A172 (cell line): ENCODE results near the gene SPPL2C. TPM values are rescaled to one million over a fixed set of nuclear protein-coding genes. Genes with fewer than 3 reads are reported as not detected.

ENCODE experiments used
- DNase-seq: peaks from one replicate; pipeline ENCODE4 v3.0.0-alpha.2; 2015; ENCODE audit warnings: low spot score
- total RNA-seq: library from RNA; depleted of rRNA; stranded (reverse); fragments of >200 nt; shearing (Covaris generic); gene quantifications from 2 replicates; pipeline ENCODE4 v1.2.3, GENCODE V29; 2014

Gene SPPL2C
- total RNA-seq, 1 experiment from 2014 or later = not detected

DNA sequence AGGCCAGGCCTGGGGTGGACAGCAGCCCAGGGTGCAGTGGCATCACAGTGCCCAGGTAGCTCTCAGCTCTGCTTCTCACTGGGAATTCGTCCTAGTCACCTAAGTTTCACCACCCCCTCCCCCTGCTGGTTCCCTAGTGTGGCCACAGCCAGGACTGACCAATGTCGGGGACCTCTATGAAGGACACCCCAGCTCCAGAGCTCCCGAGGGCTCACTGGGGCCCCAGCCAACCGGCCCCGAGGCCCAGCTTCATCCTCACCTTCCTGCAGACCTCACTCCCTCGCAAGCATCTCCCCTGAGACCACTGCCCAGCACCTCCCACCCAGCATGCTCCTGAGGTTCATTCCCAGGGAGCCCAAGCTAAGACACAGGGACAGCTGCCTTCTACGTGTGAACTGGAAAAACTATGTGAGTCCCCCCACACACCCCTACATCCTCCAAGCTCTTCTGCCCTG, 4.9 kb downstream of the SPPL2C start:
- no peak for DNase-seq

DNA sequence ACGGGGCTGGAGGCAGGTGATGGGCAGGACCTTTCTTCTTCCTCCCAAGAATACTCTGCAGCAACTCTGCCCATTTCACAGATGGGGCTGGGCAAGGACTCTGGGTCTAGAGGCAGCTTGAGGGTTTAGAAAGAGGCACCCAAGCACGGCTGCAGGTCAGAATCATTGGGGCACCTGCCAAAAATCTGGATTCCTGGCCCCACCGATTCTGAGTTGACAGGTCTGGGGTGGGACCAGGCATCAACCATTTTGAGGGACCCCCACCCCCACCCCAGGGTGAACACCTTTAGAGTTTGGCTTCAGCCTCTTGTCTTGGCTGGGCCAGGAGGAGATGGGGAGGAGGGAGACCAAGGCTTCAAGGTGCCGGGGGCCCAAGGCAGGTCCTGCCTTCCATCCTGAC, 5.3 kb downstream of the SPPL2C start:
- DNase-seq = no peak

DNA sequence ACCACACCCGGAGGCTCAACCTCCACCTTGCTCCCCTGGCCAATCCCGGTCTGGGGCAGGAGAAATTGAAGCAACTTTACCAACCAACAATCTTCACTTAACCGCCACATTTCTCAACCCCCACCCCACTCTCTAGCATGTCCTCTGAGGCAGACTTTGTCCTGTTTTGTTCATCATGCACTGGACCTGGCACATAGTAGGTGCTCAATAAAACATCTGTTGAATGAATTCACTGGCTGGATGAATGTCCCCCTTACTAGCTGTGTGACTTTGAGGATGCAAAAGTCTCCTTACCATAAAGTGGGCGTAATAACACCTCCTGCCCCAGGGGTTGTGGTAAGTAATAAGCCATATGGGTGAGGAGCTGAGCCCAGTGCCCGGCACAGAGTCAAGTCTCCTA, 5.8 kb downstream of the SPPL2C start:
- no peak for DNase-seq

DNA sequence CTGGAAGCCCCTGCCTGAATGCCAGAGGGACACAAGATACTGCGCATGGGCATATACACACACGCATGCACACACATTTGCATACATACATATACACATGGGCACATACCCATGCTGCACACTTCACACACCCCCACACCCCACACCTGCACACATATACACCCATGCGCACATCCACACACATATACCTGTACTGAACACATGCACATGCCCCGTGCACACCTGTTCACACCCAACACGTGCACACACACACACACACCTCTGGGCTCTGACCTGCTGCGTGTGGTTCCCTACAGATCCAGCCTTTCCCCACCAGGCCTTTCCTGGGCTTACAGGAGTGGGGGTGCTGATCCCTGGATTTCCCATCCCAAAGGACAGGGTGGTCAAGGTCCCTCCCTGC, 6.3 kb downstream of the SPPL2C start:
- DNase-seq = no peak

DNA sequence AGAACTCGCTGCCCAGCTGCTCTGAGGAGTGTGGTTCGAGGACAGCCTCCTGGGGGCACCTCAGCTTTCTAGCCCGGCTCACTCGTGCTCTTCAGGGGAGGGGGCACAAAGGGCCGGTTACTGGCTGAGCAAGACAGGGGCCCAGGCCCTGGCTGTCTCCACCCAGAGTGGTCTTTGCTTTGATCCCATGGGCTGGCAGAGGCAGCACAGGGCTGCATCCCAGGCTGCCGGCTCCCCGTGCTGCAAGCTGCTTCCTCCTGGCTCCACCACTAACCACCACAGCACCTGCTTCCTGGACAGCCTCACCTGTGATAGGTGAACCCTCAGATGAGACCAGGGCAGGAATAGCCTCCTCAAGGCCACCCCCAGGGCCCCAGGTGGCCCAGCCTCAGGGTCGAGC, 6.8 kb downstream of the SPPL2C start:
- DNase-seq = no peak

DNA sequence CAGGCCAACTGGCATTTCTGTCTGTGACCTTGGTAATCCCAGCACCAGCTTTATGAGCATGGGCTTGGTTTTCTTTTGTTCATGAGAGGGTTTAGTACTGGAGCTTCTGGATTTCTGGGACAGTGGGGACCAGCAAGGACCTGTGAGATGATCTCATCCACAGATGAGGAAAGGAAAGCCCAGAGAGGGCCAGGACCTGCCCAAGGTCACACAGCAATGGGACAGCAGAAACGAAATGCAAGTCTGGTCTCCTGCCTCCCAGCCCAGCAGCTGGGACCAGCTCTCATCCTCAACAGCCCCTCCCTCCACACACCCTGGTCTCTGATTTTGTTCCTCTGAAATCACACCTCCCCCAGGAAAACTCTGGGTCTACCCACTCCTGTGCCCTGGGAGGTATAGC, 7.2 kb downstream of the SPPL2C start:
- DNase-seq = no peak

DNA sequence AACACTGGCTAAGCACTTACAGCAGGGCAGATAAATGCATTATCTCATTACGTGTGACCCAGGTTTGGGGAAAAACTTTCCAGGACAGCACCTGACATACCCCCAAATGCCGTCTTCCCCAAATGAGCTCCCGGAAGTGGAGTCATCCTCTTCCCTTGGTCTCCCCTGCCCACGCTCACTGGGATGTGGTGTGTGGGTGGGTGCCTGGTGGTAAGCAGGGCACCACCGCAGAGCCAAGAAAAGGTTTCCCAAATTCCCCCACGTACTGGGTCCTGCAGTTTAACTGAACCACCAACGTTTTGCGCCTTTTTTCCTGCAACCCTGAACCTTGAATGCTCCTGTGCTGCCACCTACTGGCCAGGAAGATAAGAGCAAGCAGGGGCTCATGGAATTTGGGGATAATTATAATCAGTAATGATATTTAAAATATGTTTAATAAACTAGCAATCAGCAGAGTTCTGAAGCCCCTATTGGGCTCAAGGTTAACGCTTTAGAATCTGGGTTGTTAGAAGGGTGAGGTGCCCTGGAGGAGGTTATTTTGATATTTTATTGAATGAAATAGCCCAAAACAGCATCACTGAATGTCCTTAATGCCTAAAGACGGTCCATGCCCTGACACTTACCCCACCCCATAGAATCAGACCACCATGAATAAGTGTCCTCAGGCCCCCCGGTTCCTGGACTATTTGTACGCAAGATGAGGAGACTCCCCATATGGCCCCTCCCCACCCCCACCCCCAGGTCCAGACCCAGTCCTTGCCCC, 8.0 kb downstream of the SPPL2C start:
- DNase-seq = peak; percentile 45

DNA sequence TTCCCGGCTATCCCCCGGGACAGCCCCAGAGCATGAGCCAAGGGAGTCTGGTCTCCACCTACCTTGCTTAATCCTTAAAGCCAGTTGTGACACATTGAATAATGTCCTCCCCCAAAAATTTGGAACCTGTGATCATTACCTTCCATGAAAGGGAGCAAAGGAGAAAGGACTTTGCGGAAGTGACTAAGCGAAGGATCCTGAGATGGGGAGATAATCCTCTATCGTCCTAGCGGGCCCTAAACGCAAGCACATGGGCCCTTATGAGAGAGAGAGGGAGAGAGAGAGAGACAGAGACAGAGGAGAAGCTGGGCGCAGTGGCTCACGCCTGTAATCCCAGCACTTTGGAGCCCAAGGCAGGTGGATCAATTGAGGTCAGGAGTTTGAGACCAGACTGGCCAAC, 9.5 kb downstream of the SPPL2C start:
- DNase-seq = no peak

DNA sequence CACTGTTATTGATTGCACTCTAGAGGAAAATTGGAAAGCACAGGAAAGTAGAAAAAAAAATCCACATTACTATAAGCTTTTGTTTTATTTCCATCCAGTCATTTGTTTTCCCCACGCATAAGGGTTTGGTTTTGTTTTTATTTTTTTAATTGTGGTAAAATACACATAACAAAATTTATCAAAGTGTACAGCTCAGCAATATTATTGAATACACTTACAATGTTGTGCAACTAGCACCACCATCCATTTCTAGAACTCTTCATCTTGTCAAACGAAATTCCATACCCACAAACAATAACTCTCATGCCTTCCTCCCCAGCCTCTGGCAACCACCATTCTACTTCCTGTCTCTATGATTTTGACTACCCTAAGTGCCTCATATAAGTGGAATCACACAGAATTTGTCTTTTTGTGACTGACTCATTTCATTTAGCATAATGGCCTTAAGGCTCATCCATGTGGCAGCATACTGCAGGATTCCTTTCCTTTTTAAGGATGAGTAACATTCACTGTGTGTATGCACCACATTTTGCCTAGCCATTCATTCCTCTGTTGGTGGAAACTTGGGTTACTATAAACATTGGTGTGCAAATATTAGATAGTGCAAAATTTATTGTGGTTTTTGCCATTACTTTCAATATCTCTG, 11.1 kb downstream of the SPPL2C start:
- peak; percentile 13 for DNase-seq

DNA sequence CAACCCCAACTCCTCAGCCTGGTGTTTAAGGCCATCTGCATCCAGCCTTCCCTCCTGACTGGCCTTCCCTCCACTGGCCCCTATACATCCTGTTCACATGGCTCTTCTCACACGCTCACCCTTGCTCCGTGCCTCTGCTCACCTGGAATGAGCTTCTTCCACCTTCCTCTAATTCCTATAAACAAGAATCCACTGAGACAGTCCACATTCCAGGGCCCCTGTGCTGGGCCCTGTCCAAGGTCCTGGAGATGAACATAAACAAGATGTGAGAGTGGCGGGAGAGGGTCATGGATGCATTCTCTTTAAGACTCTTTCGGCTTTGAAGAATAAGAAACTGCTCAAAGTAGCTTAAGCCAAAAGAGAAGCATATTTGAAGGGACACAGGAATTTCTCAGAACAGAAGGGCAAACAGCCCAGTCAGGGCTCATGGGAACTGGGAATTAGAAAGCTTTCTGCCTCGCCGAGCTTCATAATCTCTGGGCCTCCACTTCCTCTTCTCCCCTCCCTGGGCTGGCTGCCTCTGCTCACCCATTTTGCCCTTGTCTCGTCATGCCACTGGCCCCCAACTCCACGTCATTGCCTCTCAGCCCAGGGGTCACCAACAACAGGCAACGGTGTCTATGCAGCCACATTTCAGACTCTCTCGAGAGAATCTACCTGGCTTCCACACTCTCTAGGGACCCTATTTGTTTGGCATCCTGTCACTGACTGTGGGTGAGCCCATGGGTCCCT, 13.5 kb downstream of the SPPL2C start:
- DNase-seq = peak; percentile 37

DNA sequence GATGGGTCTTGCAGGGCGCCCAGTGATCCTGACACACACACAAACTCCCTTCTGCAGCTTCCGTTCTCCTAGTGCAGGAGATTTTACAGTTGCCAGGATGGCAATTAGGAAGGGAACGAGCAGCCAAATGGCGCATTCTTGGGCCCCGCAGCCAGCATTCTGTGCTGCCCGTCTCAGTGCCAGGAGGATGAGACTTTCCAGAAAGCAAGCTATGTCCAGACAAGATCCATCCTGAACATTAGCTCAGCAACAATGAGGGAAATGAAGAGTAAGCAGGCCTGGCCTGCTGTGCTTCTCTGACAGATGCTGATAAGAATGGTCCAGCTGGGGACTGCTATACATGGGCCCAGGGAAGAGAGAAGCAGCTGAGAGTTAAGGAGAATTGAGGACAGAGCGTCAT, 16.5 kb downstream of the SPPL2C start:
- DNase-seq = no peak

DNA sequence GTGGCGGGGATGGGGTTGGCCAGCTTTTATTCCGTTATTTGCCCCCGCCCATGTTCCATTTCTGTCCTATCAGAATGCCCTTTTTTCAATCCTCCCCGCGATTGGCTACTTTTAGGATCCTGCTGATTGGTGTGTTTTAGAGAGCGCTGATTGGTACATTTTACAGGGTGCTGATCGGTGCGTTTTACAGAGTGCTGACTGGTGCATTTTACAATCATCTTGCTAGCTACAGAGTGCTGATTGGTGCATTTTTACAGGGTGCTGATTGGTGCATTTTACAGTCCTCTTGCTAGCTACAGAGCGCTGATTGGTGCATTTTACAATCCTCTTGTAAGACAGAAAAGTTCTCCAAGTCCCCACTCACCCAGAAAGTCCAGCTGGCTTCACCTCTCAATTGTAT, 17.4 kb downstream of the SPPL2C start:
- DNase-seq = peak; percentile 18

DNA sequence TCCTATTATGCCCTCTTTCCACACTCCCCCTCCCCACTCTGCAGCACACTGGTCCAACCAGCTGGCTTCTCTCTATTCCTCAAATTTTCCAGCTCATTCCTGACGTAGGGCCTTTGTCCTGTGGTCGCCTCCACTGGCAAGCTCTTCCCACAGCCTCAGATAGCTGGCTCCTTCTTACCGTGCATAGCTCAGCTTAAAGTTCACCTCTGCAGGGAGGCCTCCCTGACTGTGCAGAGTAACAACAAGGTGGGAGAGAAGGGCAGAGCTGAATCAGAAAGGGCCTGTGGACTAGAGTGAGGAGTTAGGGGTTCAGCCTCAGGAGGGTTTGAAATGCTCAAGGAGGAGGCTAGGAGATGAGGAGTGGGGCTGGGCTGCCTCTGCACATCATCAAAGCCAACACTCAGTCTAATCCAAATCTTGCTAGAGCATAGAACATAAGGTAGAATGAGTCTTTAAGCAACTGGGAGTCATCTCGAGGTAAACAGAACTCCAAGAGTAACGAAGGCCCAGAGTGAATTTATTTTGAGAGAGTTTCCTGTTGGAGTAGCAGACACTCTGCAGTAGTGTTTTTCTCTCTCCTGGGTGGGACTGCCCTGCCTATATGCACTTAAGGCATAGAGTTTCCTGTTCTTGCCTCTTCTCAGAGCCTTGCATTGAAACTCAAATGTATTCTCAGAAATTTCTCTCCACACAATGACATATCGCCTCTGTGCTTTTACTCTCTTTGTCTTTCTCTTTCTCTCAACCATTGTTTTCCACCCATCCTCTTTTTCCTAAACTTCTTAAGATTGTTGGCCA, 19.4 kb downstream of the SPPL2C start:
- no peak for DNase-seq

DNA sequence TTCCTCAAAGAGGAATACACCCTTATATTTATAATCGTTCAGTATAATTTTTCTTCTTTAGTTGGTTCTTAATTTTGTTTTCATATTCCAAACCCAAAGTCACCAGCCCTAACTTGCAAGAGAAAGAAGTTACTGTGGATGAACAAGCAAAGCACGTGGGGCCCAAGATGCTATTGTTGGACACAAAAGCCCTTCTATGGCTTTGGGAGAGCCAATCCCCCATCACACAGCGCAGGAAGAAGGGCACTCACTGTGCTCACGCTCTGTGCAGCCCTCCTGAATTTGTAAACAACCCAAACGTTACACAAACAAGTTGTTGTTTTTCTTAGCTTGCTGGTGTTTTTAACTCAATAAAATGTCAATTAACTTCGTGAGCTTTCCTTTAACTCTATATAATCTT, 22.5 kb downstream of the SPPL2C start:
- DNase-seq = no peak

DNA sequence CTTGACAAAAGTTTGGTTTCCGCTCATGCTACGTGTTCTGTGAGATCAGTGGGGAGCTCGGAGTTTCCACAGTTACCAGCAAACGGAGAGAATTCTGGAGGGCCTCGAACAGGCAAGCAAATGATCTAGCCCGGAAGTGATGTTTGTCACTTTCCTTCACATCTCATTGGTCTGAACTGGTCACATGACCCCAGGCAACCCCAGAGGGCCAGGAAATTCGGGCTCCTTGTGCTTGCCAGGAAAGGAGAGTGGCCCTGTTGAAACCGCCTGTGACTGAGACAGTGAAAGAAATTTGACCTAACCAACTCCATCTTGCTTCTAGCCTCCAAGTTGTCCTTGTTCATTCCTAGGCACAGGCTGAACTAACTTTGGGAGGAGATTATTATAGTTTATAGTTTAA, 23.0 kb downstream of the SPPL2C start:
- no peak for DNase-seq

DNA sequence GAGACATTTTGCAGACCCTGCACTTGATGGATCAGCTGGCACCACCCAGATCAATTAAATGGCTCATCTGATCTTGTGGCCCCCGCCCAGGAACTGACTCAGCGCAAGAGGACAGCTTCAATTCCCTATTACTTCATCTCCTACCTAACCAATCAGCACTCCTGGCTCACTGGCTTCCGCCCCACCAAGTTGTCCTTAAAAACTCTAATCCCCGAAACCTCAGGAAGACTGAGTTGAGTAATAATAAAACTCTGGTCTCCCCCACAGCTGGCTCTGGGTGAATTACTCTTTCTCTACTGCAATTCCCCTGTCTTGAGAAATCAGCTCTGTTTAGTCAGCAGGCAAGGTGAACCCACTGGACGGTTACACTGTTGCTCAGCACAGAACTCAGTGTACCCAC, 23.6 kb downstream of the SPPL2C start:
- peak; percentile 31 for DNase-seq

DNA sequence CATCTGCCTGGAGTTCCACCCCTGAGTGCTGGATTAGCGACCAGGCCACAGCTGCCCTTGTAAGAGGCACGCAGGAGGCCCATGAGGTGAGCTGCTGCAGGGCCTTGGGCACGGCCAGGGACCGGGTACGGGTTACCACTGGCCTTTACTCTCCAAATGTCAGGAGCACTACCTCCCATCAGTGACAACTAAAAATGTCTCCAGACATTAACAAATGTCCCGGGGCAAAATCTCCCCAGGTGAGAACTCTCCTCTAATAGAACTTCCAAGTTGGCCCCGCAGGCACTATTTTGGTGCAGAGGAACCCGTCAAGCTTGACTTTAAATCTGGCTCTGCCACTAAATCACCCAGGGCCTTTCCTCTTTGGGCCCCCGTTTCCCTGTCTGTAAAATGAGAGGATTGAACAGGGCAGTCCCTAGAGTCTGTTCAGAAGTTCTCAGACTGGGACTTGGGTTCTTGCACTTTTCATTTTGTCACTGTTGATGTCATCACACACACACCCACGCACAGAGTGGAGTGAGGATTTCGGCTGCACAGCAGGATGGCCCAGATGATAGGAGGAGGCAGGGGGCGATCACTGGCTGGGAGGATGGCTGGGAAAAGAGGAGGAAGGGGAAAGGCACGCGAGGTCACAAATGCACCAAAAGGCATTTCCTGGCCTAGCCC, 25.1 kb downstream of the SPPL2C start:
- no peak for DNase-seq

DNA sequence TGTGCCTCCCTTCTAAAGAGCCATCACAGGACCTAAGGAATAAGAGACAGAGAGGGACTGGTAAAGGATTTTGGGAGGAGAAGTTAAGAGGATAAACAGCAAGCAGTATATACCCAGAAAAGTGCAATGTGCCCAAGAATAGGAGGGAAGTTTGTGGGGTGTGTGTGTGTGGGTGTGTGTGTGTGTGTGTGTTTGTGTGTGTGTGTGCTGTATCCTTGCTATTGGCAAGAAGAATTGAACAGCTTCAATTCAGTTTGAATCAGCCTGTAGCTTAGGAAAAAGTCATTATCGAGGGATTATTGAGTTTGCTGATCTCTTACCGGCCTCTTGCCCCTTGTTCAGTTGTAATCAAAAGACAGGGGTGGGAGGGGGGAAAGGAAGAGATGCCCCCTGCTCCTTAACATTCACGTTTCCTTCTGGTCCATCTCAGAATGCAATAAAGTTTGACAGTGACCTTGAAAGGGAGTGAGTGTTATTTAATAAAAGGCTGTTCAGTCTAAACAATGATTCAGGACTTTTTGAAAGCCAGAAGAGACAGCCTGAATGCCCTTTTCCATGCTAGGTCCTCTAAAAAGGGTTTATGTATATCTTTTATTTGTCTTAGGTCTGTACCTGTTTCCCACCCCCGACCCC, 25.8 kb downstream of the SPPL2C start:
- no peak for DNase-seq

DNA sequence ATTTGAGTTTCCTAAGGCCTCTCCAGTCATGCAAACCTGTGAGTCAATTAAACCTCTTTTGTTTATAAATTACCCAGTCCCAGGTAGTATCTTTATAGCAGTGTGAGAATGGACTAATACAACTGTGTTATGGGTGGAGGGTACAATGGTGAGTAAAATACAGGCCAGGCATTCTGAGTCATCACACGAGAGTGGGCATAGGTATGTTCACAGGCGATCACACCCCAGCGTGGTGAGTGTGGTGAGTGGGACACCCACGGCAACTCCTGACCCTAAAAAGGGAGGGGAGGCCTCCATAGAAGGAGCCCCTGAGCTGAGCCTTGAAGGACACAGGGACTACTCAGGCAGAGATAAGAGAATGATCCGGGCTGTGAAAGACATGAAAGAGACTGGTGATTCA, 27.0 kb downstream of the SPPL2C start:
- DNase-seq = no peak

DNA sequence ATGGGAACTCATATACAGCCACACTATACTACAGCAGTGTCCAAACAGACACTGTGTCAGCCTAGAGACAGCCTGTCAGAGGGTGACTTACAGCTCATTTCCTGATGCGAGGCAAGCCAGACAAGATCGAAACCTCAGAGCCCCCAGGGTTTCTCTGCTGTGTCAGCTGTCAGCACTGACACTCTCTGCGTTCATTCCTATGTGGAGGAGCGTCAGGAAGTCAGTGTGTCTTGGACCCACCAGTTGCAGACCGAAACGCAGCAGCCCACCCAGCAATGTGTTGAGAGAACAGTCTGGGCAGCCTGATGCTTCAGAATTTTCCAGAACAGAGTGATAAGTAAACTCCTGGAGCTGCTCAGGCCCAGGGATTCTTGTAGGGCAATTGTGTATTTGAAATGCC, 29.0 kb downstream of the SPPL2C start:
- DNase-seq = no peak

DNA sequence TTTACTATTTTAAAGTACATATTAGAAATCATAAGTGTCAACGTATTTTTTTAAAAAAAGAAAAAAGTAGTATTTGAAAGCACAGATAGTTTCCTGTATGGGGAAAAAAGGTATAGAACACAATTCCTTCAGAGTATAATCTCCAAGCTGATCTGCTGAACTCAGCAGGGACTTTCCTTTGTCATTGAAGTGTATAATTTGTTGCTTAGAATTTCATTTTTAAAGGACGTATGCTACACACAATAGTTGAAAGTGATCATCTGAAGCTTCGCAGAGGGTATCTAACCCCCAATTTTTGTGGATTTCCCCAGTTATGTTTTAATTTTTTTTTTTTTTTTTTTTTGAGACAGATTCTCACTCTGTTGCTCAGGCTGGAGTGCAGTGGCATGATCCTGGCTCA, 29.5 kb downstream of the SPPL2C start:
- DNase-seq = no peak
